Measurements from ENCODE around the gene RNF26. TPM values are rescaled to one million over a fixed set of nuclear protein-coding genes. Genes with fewer than 3 reads are reported as not detected.

Gene RNF26
- polyA plus RNA-seq, 1 of the 3 experiments (the other 2 are of a cell fraction), result 31.9 TPM

GRCh38 chr11:119290894-119291497 lies 43.3 kb upstream of the RNF26 start:
- H3K27ac ChIP-seq (ENCODE audit: low read depth in 2 of 2, low read length in 1 of 2), result no peak overlapping the region
- H4K20me1 ChIP-seq (ENCODE audit: insufficient read depth), result no peaks in the 10 kb centered on the region
- no peak overlapping the region for H2AFZ ChIP-seq (ENCODE audit: low read depth)
- no peak overlapping the region for H3K9ac ChIP-seq
- H3K4me1 ChIP-seq (ENCODE audit: control insufficient read depth in 1 of 2, insufficient read depth in 2 of 2, low read depth in 1 of 2, low read length in 1 of 2), result no peaks in the 10 kb centered on the region
- TF ChIP-seq TCF12 (IDR thresholded peaks at IDR 0.05), result no peak
- TF ChIP-seq TEAD4 (IDR thresholded peaks at IDR 0.05; ENCODE audit: borderline replicate concordance, insufficient read depth), result no peak
- TF ChIP-seq ELF1 (IDR thresholded peaks at IDR 0.05), result no peak
- no peak for TF ChIP-seq FOXM1 (IDR thresholded peaks at IDR 0.05; ENCODE audit: low read depth)
- TF ChIP-seq RFX5 (IDR thresholded peaks at IDR 0.05; ENCODE audit: low read length), result no peak
- no peak for TF ChIP-seq SMC3 (IDR thresholded peaks at IDR 0.05; ENCODE audit: low read depth, low read length)
- no peak for TF ChIP-seq CTCF (IDR thresholded peaks at IDR 0.05)
- TF ChIP-seq FOSL2 (IDR thresholded peaks at IDR 0.05; ENCODE audit: borderline replicate concordance, low read depth), result no peak
- TF ChIP-seq PBX3 (IDR thresholded peaks at IDR 0.05), result no peak
- TF ChIP-seq NRF1 (IDR thresholded peaks at IDR 0.05; ENCODE audit: low read depth, low read length), result no peak
- no peak for TF ChIP-seq MXI1 (IDR thresholded peaks at IDR 0.05; ENCODE audit: low read depth, low read length)
- no peak for TF ChIP-seq RXRA (IDR thresholded peaks at IDR 0.05; ENCODE audit: borderline replicate concordance, low read depth)
- TF ChIP-seq EZH2phosphoT487 (IDR thresholded peaks at IDR 0.05; ENCODE audit: borderline replicate concordance, low read depth), result no peak
- no peak for TF ChIP-seq GABPA (IDR thresholded peaks at IDR 0.05; ENCODE audit: low read depth)
- H3K36me3 ChIP-seq (replicated peaks in 1 of 2; ENCODE audit: control insufficient read depth in 1 of 2, insufficient read depth in 2 of 2, low read length in 1 of 2), result peaks cover 30 to 64% of the 10 kb centered on the region in 2 experiments
- no peak for DNase-seq
- H3K9me2 ChIP-seq, result no peaks in the 10 kb centered on the region
- POLR2A ChIA-PET, result no interaction called here
- 96% methylated on average over 10 of the region's 10 CpGs for WGBS (ENCODE audit: low lambda C conversion rate)
- peaks cover 4% of the 10 kb centered on the region for H3F3A ChIP-seq (replicated peaks; ENCODE audit: insufficient read depth)
- no peaks in the 10 kb centered on the region for H3K27me3 ChIP-seq (ENCODE audit: insufficient read depth)
- peaks cover 6% of the 10 kb centered on the region; the same call in 1 of the 2 replicates for H3K9me3 ChIP-seq
- CTCF ChIA-PET, result interaction anchor here (1.2 kb wide), 1 partner anchor 33 kb away, joined by 3 read pairs; no protein-coding TSS in a partner anchor
- H3K4me2 ChIP-seq, result no peak overlapping the region
- H3K4me3 ChIP-seq (ENCODE audit: low read depth in 2 of 2, low read length in 1 of 2), result no peak overlapping the region
- no peaks in the 10 kb centered on the region; the same call in none of the 2 replicates for H3K79me2 ChIP-seq (ENCODE audit: insufficient read depth)

- Histone ChIP-seq H3K9me2 (no peaks in the 10 kb centered on the region), H3K4me2 (no peak overlapping the region), H4K20me1 (ENCODE audit: insufficient read depth) (no peaks in the 10 kb centered on the region), H3K9me3 (peaks cover 6% of the 10 kb centered on the region; the same call in 1 of the 2 replicates), H3K4me3 (ENCODE audit: low read depth in 2 of 2, low read length in 1 of 2) (no peak overlapping the region), H3F3A (replicated peaks; ENCODE audit: insufficient read depth) (no peaks in the 10 kb centered on the region), H3K27ac (ENCODE audit: low read depth in 2 of 2, low read length in 1 of 2) (no peak overlapping the region), H3K79me2 (ENCODE audit: insufficient read depth) (no peaks in the 10 kb centered on the region; the same call in none of the 2 replicates), H3K27me3 (ENCODE audit: insufficient read depth) (no peaks in the 10 kb centered on the region), H3K9ac (no peak overlapping the region), H3K36me3 (replicated peaks in 1 of 2; ENCODE audit: control insufficient read depth in 1 of 2, insufficient read depth in 2 of 2, low read length in 1 of 2) (peaks cover 33 to 69% of the 10 kb centered on the region in 2 experiments), H3K4me1 (ENCODE audit: control insufficient read depth in 1 of 2, insufficient read depth in 2 of 2, low read depth in 1 of 2, low read length in 1 of 2) (no peaks in the 10 kb centered on the region), H2AFZ (ENCODE audit: low read depth) (no peak overlapping the region)
- no peak for TF ChIP-seq MAX (IDR thresholded peaks at IDR 0.05; ENCODE audit: low read depth)
- ChIA-PET POLR2A (no interaction called here), CTCF (interaction anchor here (1.4 to 1.5 kb wide), 2 partner anchors 30 to 46 kb away, joined by 5 read pairs; no protein-coding TSS in a partner anchor)
- WGBS (ENCODE audit: low lambda C conversion rate), result 95% methylated on average over 3 of the region's 3 CpGs
- no peak for DNase-seq
Observed at GRCh38 chr11:119293461-119293860, 40.9 kb upstream of the RNF26 start.
